SK-N-SH (cell line): ENCODE results near the gene TACSTD2. TPM values are rescaled to one million over a fixed set of nuclear protein-coding genes. Genes with fewer than 3 reads are reported as not detected.
"Not testable (repeated sequence)": the region's sequence is repeated elsewhere in the genome, so short reads cannot be mapped to it uniquely, and the experiment has no call there.

ENCODE experiments used
- CTCF ChIA-PET: fragments of 300-600, 350-600 bp; formaldehyde crosslinking; extraction: SDS; loops from one replicate; lab custom pipeline; 2021; lab: Yijun Ruan, JAX
- POLR2A ChIA-PET: fragments of 350-600 bp; sonication (Branson Sonifier 250); formaldehyde crosslinking; extraction: SDS; loops from one replicate; lab custom pipeline; 2020; ENCODE audit warnings: antibody characterized with exemption, inconsistent platforms; lab: Yijun Ruan, JAX
- DNase-seq: peaks from one replicate; pipeline ENCODE4 v3.0.0; 2012
- H2AFZ ChIP-seq: fragments of 200-600 bp; sonication (generic); 2 replicates; pipeline ENCODE4 v1.8.1; 2016; ENCODE audit warnings: antibody characterized with exemption, mild to moderate bottlenecking, low read depth
- H3F3A ChIP-seq: fragments of 200-600 bp; sonication (generic); replicated peaks from 2 replicates; pipeline ENCODE3; 2016; ENCODE audit warnings: antibody characterized with exemption, mild to moderate bottlenecking; ENCODE audit not compliant: insufficient read depth
- H3K27ac ChIP-seq, 2 experiments: fragments of 200-500 bp in 1 of 2; fragments of 200-600 bp in 1 of 2; sonication (Bioruptor generic) in 1 of 2; sonication (generic), shearing (Covaris generic) in 1 of 2; 2 replicates each; pipeline versions ENCODE4 v1.5.1 to v1.6.1; 2014 to 2016; ENCODE audit warnings: low read depth in 2 of 2, inconsistent platforms in 1 of 2, low read length in 1 of 2, mild to moderate bottlenecking in 1 of 2, mixed read lengths in 1 of 2
- H3K27me3 ChIP-seq: fragments of 200-600 bp; sonication (generic), shearing (Covaris generic); 2 replicates; pipeline ENCODE4 v1.6.1; 2016; ENCODE audit warnings: mixed run types; ENCODE audit not compliant: insufficient read depth
- H3K36me3 ChIP-seq, 2 experiments: fragments of 200-500 bp in 1 of 2; fragments of 200-600 bp in 1 of 2; sonication (Bioruptor generic) in 1 of 2; sonication (generic) in 1 of 2; replicated peaks in 1 of 2; 2 replicates each; pipeline versions ENCODE3 to v1.5.1; 2014 to 2016; ENCODE audit warnings: low read length in 1 of 2, mild to moderate bottlenecking in 1 of 2; ENCODE audit not compliant: insufficient read depth in 2 of 2, control insufficient read depth in 1 of 2
- H3K4me1 ChIP-seq, 2 experiments: fragments of 200-500 bp in 1 of 2; fragments of 200-600 bp in 1 of 2; sonication (Bioruptor generic) in 1 of 2; sonication (generic), shearing (Covaris generic) in 1 of 2; 2 replicates each; pipeline versions ENCODE4 v1.5.1 to v1.6.1; 2014 to 2016; ENCODE audit warnings: low read depth in 1 of 2, low read length in 1 of 2, mixed run types in 1 of 2; ENCODE audit not compliant: insufficient read depth in 2 of 2, control insufficient read depth in 1 of 2
- H3K4me2 ChIP-seq: fragments of 200-600 bp; sonication (generic), shearing (Covaris generic); 2 replicates; pipeline ENCODE4 v1.6.1; 2017; ENCODE audit warnings: mixed run types
- H3K4me3 ChIP-seq, 2 experiments: fragments of 200-500 bp in 1 of 2; fragments of 200-600 bp in 1 of 2; sonication (Bioruptor generic) in 1 of 2; sonication (generic), shearing (Covaris generic) in 1 of 2; 2 replicates each; pipeline versions ENCODE4 v1.5.1 to v1.8.1; 2014 to 2016; ENCODE audit warnings: low read depth in 2 of 2, inconsistent platforms in 1 of 2, low read length in 1 of 2, mild to moderate bottlenecking in 1 of 2, mixed read lengths in 1 of 2, moderate library complexity in 1 of 2
- H3K79me2 ChIP-seq: fragments of 200-600 bp; sonication (generic); 2 replicates; pipeline ENCODE4 v1.8.1; 2017; ENCODE audit warnings: mild to moderate bottlenecking; ENCODE audit not compliant: insufficient read depth
- H3K9ac ChIP-seq: fragments of 200-600 bp; sonication (generic); 2 replicates; pipeline ENCODE4 v1.6.1; 2017; ENCODE audit warnings: mixed run types
- H3K9me2 ChIP-seq: fragments of 200-600 bp; sonication (generic); 2 replicates; pipeline ENCODE4 v1.6.1; 2017; ENCODE audit warnings: mixed run types
- H3K9me3 ChIP-seq: fragments of 200-600 bp; sonication (generic); 2 replicates; pipeline ENCODE4 v1.6.1; 2017; ENCODE audit warnings: mixed run types, mild to moderate bottlenecking, moderate library complexity
- H4K20me1 ChIP-seq: fragments of 200-600 bp; sonication (generic); 2 replicates; pipeline ENCODE4 v1.6.1; 2017; ENCODE audit warnings: mild to moderate bottlenecking, mixed run types; ENCODE audit not compliant: insufficient read depth
- CHD2 ChIP-seq: fragments of 150-350 bp; IDR thresholded peaks from 2 replicates; pipeline ENCODE4 v1.6.1; 2018; ENCODE audit warnings: low read length; ENCODE audit not compliant: partially characterized antibody
- ELF1 ChIP-seq: IDR thresholded peaks from 2 replicates; pipeline ENCODE4 v1.4.0; 2012
- EZH2phosphoT487 ChIP-seq: fragments of 200-600 bp; sonication (generic); IDR thresholded peaks from 2 replicates; pipeline ENCODE4 v1.6.1; 2017; ENCODE audit warnings: low read depth, mixed run types, mild to moderate bottlenecking, antibody characterized with exemption, moderate library complexity, borderline replicate concordance
- FOSL2 ChIP-seq: IDR thresholded peaks from 2 replicates; pipeline ENCODE4 v1.4.0; 2012; ENCODE audit warnings: low read depth, mild to moderate bottlenecking, moderate library complexity, borderline replicate concordance
- GATA2 ChIP-seq: sonication (generic); formaldehyde crosslinking; IDR thresholded peaks from 2 replicates; pipeline ENCODE4 v1.5.0; 2020; ENCODE audit warnings: mild to moderate bottlenecking, missing genetic modification reagents
- MEF2A ChIP-seq: IDR thresholded peaks from 2 replicates; pipeline ENCODE4 v1.4.0; 2012; ENCODE audit warnings: low read depth, borderline replicate concordance
- RCOR1 ChIP-seq: fragments of 150-350 bp; IDR thresholded peaks from 2 replicates; pipeline ENCODE4 v1.6.1; 2017; ENCODE audit warnings: antibody characterized with exemption, low read length
- RFX5 ChIP-seq: IDR thresholded peaks from 2 replicates; pipeline ENCODE4 v1.6.1; 2012; ENCODE audit warnings: mild to moderate bottlenecking, improper control_type of control experiment, low read length
- TCF12 ChIP-seq: IDR thresholded peaks from 2 replicates; pipeline ENCODE4 v1.4.0; 2012
- WGBS: methylation state at CpG from one replicate; pipeline ENCODE4 v1.1.6; 2017; ENCODE audit warnings: low lambda C conversion rate; 5-methylcytosine and 5-hydroxymethylcytosine counted together
- polyA plus RNA-seq, 3 experiments: library from polyadenylated mRNA; depleted of rRNA; stranded (reverse); fragments of >200 nt; gene quantifications; 2 replicates each; pipeline ENCODE4 v1.2.3, GENCODE V29; 2012
- TF ChIP-seq, protein P1 (sequence below): IDR thresholded peaks from 2 replicates; pipeline ENCODE4; 2012

TACSTD2 gene
- polyA plus RNA-seq, 1 of the 3 experiments (the other 2 are of a cell fraction), result 0.02 TPM

GRCh38 chr1:58608297-58608696, 31.2 kb upstream of the TACSTD2 start:
- H3K79me2 ChIP-seq, result no peaks in the 10 kb centered on the region
- H3K36me3 ChIP-seq, result no peaks in the 10 kb centered on the region
- no peak overlapping the region for H3K4me2 ChIP-seq
- no peaks in the 10 kb centered on the region for H3F3A ChIP-seq
- H3K9ac ChIP-seq, result no peak overlapping the region
- 0 out of 2 replicates have a peak, but pooled peaks cover 4% of the 10 kb centered on the region for H3K9me3 ChIP-seq
- CTCF ChIA-PET, result interaction anchor here (0.8 kb wide), 1 partner anchor 44 kb away, joined by 3 read pairs; no protein-coding TSS in a partner anchor
- H3K4me1 ChIP-seq, result no peaks in the 10 kb centered on the region
- H3K27ac ChIP-seq, result no peak overlapping the region
- POLR2A ChIA-PET, result no interaction called here
- no peaks in the 10 kb centered on the region for H3K9me2 ChIP-seq
- H2AFZ ChIP-seq, result no peak overlapping the region
- no peak overlapping the region for H3K4me3 ChIP-seq
- H4K20me1 ChIP-seq, result no peaks in the 10 kb centered on the region
- DNase-seq, result no peak
- H3K27me3 ChIP-seq, result no peaks in the 10 kb centered on the region
- TF ChIP-seq, protein P1, sequence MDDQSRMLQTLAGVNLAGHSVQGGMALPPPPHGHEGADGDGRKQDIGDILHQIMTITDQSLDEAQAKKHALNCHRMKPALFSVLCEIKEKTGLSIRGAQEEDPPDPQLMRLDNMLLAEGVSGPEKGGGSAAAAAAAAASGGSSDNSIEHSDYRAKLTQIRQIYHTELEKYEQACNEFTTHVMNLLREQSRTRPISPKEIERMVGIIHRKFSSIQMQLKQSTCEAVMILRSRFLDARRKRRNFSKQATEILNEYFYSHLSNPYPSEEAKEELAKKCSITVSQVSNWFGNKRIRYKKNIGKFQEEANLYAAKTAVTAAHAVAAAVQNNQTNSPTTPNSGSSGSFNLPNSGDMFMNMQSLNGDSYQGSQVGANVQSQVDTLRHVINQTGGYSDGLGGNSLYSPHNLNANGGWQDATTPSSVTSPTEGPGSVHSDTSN, result 0 out of 2 replicates have a peak, but pooled peaks have one; percentile 19
- TF ChIP-seq RCOR1 (no peak), GATA2 (CRISPR knock-in tag) (no peak), FOSL2 (peak; percentile 27; the same call in 1 of the 2 replicates), RFX5 (no peak), TCF12 (peak; percentile 14; the same call in 1 of the 2 replicates), CHD2 (no peak), ELF1 (no peak)

DNA sequence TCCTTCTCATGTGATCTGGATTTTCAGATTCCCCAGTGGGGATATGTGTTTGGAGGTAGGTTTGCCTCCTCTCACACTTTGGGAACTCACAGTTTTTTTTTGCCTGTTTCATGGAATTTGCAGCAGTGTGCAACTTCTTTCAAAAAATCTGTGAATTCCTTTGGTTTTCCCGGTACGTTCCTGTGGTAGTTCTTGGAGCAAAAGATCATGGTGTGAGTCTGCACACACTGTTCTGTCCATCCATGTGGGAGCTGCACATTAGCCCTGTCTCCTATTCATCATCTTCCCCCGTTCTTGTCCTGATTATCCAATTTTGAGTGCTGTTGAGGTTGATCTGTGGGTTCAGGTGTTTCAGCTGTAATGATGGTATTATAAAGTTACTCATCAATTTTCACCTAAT, 30.3 kb upstream of the TACSTD2 start:
- 65% methylated on average over 3 of the region's 3 CpGs for WGBS
- POLR2A ChIA-PET, result no interaction called here
- H3K27me3 ChIP-seq, result no peaks in the 10 kb centered on the region

GRCh38 chr1:58601921-58602320, 24.9 kb upstream of the TACSTD2 start:
- H3K36me3 ChIP-seq, H3K79me2 ChIP-seq, H3K27me3 ChIP-seq, H3K9ac ChIP-seq, H3F3A ChIP-seq, H3K4me3 ChIP-seq, DNase-seq, H3K27ac ChIP-seq, H2AFZ ChIP-seq, H3K4me1 ChIP-seq, H3K9me2 ChIP-seq, H3K9me3 ChIP-seq, H4K20me1 ChIP-seq, H3K4me2 ChIP-seq, POLR2A ChIA-PET: not testable (repeated sequence)
- CTCF ChIA-PET, result interaction anchor here (1.0 kb wide), 1 partner anchor 50 kb away, joined by 5 read pairs; no protein-coding TSS in a partner anchor
- 95% methylated on average over 1 of the region's 1 CpG for WGBS

More for the DNA sequence above, 30.3 kb upstream of the TACSTD2 start:
- CTCF ChIA-PET, result interaction anchor here (0.6 to 0.8 kb wide), 2 partner anchors 11 to 45 kb away, joined by 3 read pairs; no protein-coding TSS in a partner anchor
- TF ChIP-seq MEF2A (no peak), EZH2phosphoT487 (no peak)
- Histone ChIP-seq H3K9me3 (0 out of 2 replicates have a peak, but pooled peaks cover 4% of the 10 kb centered on the region), H4K20me1 (no peaks in the 10 kb centered on the region), H3K27ac (no peak overlapping the region), H3K9ac (no peak overlapping the region), H3K9me2 (no peaks in the 10 kb centered on the region), H3K79me2 (no peaks in the 10 kb centered on the region), H3K4me1 (no peaks in the 10 kb centered on the region), H2AFZ (no peak overlapping the region), H3F3A (no peaks in the 10 kb centered on the region), H3K4me3 (no peak overlapping the region), H3K36me3 (no peaks in the 10 kb centered on the region), H3K4me2 (no peak overlapping the region)
- no peak for DNase-seq
